Activated CD4-positive, alpha-beta T cell treated with anti-CD3 and anti-CD28 coated beads for 36 hours (primary cell): ENCODE measurements around the gene WRNIP1. TPM values are rescaled to one million over a fixed set of nuclear protein-coding genes. Genes with fewer than 3 reads are reported as not detected.
A peak's percentile ranks its signal among the peaks of the same experiment; 100 is the strongest.

Experiments
- ATAC-seq: fragments of 200-7000 bp; cut with Tn5 transposase; one replicate; pipeline ENCODE4 v1.10.0; 2021; ENCODE audit warnings: mild to moderate bottlenecking, moderate library complexity
- CTCF ChIA-PET: fragments of 350-600 bp; sonication (Branson Sonifier 250); formaldehyde crosslinking; loops from one replicate; lab custom pipeline; 2021; ENCODE audit warnings: antibody characterized with exemption; lab: Charles Lee
- POLR2A ChIA-PET: fragments of 350-600 bp; sonication (Branson Sonifier 250); formaldehyde crosslinking; loops from one replicate; lab custom pipeline; 2021; ENCODE audit warnings: antibody characterized with exemption, inconsistent platforms; lab: Charles Lee
- DNase-seq: peaks from one replicate; pipeline ENCODE4 v3.0.0-alpha.2; 2020
- H3K27ac Mint-ChIP-seq: one replicate; pipeline ENCODE4 v1.8.0; 2021; ENCODE audit warnings: mixed read lengths
- H3K27me3 Mint-ChIP-seq: one replicate; pipeline ENCODE4 v1.8.0; 2021; ENCODE audit warnings: mixed read lengths
- H3K36me3 Mint-ChIP-seq: one replicate; pipeline ENCODE4 v1.8.0; 2021; ENCODE audit warnings: low read depth, mixed read lengths
- H3K4me1 Mint-ChIP-seq: one replicate; pipeline ENCODE4 v1.8.0; 2021; ENCODE audit warnings: mixed read lengths
- H3K4me3 Mint-ChIP-seq: one replicate; pipeline ENCODE4 v1.8.0; 2021; ENCODE audit warnings: mild to moderate bottlenecking, moderate library complexity, mixed read lengths
- H3K9me3 Mint-ChIP-seq: one replicate; pipeline ENCODE4 v1.8.0; 2021; ENCODE audit warnings: low read depth, mixed read lengths
- intact Hi-C, 2 experiments: fragments of 100-400 bp; cut with DNase I in 1 of 2; cut with micrococcal nuclease in 1 of 2; formaldehyde crosslinking; loops; one replicate each; pipeline versions ENCODE4 v1.14.2 to v1.15.1; 2022 to 2024; cut with DNase I, micrococcal nuclease
- total RNA-seq, 2 experiments: library from RNA; stranded (reverse); gene quantifications; one replicate each; pipeline ENCODE4 v1.2.3, GENCODE V29; 2021

Gene WRNIP1
- total RNA-seq, 2 experiments from 2014 or later = 41.6 to 42.3 TPM

- no peak for DNase-seq
- no peaks in the 10 kb centered on the region for H3K9me3 Mint-ChIP-seq
- no peaks in the 10 kb centered on the region for H3K27me3 Mint-ChIP-seq
- peaks cover 50% of the 10 kb centered on the region for H3K4me1 Mint-ChIP-seq
- no peak for ATAC-seq
- peak overlapping the region; percentile 94 for H3K4me3 Mint-ChIP-seq
- ChIA-PET POLR2A (interaction anchor here (0.5 to 1.4 kb wide), 3 partner anchors 8 to 74 kb away, joined by 3 to 4 read pairs (median 3); partner anchors contain the start of gene SERPINB1), CTCF (interaction anchor here (0.5 to 5.9 kb wide), 17 partner anchors 9 to 300 kb away, joined by 3 to 38 read pairs (median 5); partner anchors contain the start of genes MYLK4, RIPK1 and SERPINB1)
- peaks cover 40% of the 10 kb centered on the region for H3K36me3 Mint-ChIP-seq
- peak overlapping the region; percentile 61 for H3K27ac Mint-ChIP-seq
- intact Hi-C loops = loop anchor here (2.0 to 5.0 kb wide), 3 partner anchors 135 to 521 kb away; partner anchors contain the start of genes GMDS (in 1 of the 2) and SERPINB9 (in 1 of the 2)
Measured at GRCh38 chr6:2767657-2768524, 2.7 kb downstream of the WRNIP1 start.

GRCh38 chr6:2768696-2769095 lies 3.5 kb downstream of the WRNIP1 start:
- ChIA-PET CTCF (interaction anchor here (0.6 to 5.9 kb wide), 16 partner anchors 7 to 299 kb away, joined by 3 to 38 read pairs (median 4); partner anchors contain the start of genes MYLK4, RIPK1 and SERPINB1), POLR2A (interaction anchor here (0.7 to 1.2 kb wide), 2 partner anchors 72 to 73 kb away, joined by 3 to 4 read pairs; partner anchors contain the start of gene SERPINB1)
- H3K4me1 Mint-ChIP-seq = peaks cover 50% of the 10 kb centered on the region
- peaks cover 48% of the 10 kb centered on the region for H3K36me3 Mint-ChIP-seq
- no peak overlapping the region for H3K27ac Mint-ChIP-seq
- H3K27me3 Mint-ChIP-seq = no peaks in the 10 kb centered on the region
- no peak for ATAC-seq
- intact Hi-C loops = loop anchor here (5.0 kb wide), 2 partner anchors 284 to 521 kb away; partner anchors contain the start of gene GMDS (in 1 of the 2)
- peak overlapping the region; percentile 94 for H3K4me3 Mint-ChIP-seq
- DNase-seq = no peak
- no peaks in the 10 kb centered on the region for H3K9me3 Mint-ChIP-seq

- DNase-seq (no peak), ATAC-seq (no peak)
- Mint-ChIP-seq H3K27ac (peak overlapping the region; percentile 15), H3K9me3 (no peaks in the 10 kb centered on the region), H3K36me3 (peaks cover 57% of the 10 kb centered on the region), H3K4me3 (no peak overlapping the region), H3K4me1 (peaks cover 49% of the 10 kb centered on the region), H3K27me3 (no peaks in the 10 kb centered on the region)
- intact Hi-C loops = loop anchor here in 1 of 2 experiments (2.0 kb wide), 1 partner anchor 21 kb away; no protein-coding TSS in a partner anchor
- ChIA-PET POLR2A (no interaction called here), CTCF (interaction anchor here (0.6 to 5.9 kb wide), 9 partner anchors 10 to 662 kb away, joined by 3 to 38 read pairs (median 4); partner anchors contain the start of gene MYLK4)
Measured at GRCh38 chr6:2770171-2770570, 5.0 kb downstream of the WRNIP1 start.

GRCh38 chr6:2771079-2771478 lies 5.9 kb downstream of the WRNIP1 start:
- ChIA-PET POLR2A (no interaction called here), CTCF (interaction anchor here (0.6 to 5.9 kb wide), 4 partner anchors 9 to 71 kb away, joined by 3 to 33 read pairs (median 4); partner anchors contain the start of gene SERPINB1)
- no peak overlapping the region for H3K27ac Mint-ChIP-seq
- DNase-seq = no peak
- no peak for ATAC-seq
- H3K9me3 Mint-ChIP-seq = no peaks in the 10 kb centered on the region
- H3K4me3 Mint-ChIP-seq = no peak overlapping the region
- H3K36me3 Mint-ChIP-seq = peaks cover 59% of the 10 kb centered on the region
- intact Hi-C loops = loop anchor here in 1 of 2 experiments (2.0 kb wide), 1 partner anchor 20 kb away; no protein-coding TSS in a partner anchor
- peaks cover 50% of the 10 kb centered on the region for H3K4me1 Mint-ChIP-seq
- no peaks in the 10 kb centered on the region for H3K27me3 Mint-ChIP-seq

- no peaks in the 10 kb centered on the region for H3K27me3 Mint-ChIP-seq
- H3K36me3 Mint-ChIP-seq = peaks cover 56% of the 10 kb centered on the region
- no peak for DNase-seq
- H3K4me3 Mint-ChIP-seq = no peak overlapping the region
- POLR2A ChIA-PET = no interaction called here
- intact Hi-C loops = no loop called here
- no peak overlapping the region for H3K27ac Mint-ChIP-seq
- no peaks in the 10 kb centered on the region for H3K9me3 Mint-ChIP-seq
- peaks cover 48% of the 10 kb centered on the region for H3K4me1 Mint-ChIP-seq
- CTCF ChIA-PET = interaction anchor here (0.8 to 2.6 kb wide), 9 partner anchors 10 to 69 kb away, joined by 3 to 16 read pairs (median 4); partner anchors contain the start of genes MYLK4 and SERPINB1
- no peak for ATAC-seq
Measured at GRCh38 chr6:2772840-2773239, 7.6 kb downstream of the WRNIP1 start.

- no peaks in the 10 kb centered on the region for H3K9me3 Mint-ChIP-seq
- H3K36me3 Mint-ChIP-seq = peaks cover 50% of the 10 kb centered on the region
- H3K27me3 Mint-ChIP-seq = no peaks in the 10 kb centered on the region
- ATAC-seq = no peak
- no peak for DNase-seq
- POLR2A ChIA-PET = no interaction called here
- intact Hi-C loops = no loop called here
- peaks cover 42% of the 10 kb centered on the region for H3K4me1 Mint-ChIP-seq
- no peak overlapping the region for H3K4me3 Mint-ChIP-seq
- no peak overlapping the region for H3K27ac Mint-ChIP-seq
- CTCF ChIA-PET = interaction anchor here (0.6 to 2.6 kb wide), 8 partner anchors 10 to 40 kb away, joined by 3 to 16 read pairs (median 4); partner anchors contain the start of gene MYLK4
Measured at GRCh38 chr6:2773449-2773848, 8.3 kb downstream of the WRNIP1 start.

- POLR2A ChIA-PET = no interaction called here
- H3K4me3 Mint-ChIP-seq = no peak overlapping the region
- no peaks in the 10 kb centered on the region for H3K27me3 Mint-ChIP-seq
- CTCF ChIA-PET = interaction anchor here (0.8 to 1.7 kb wide), 2 partner anchors 16 to 25 kb away, joined by 3 to 5 read pairs; no protein-coding TSS in a partner anchor
- H3K27ac Mint-ChIP-seq = no peak overlapping the region
- H3K4me1 Mint-ChIP-seq = peaks cover 30% of the 10 kb centered on the region
- DNase-seq (no peak), ATAC-seq (no peak)
- H3K36me3 Mint-ChIP-seq = peaks cover 48% of the 10 kb centered on the region
- intact Hi-C loops = no loop called here
- no peaks in the 10 kb centered on the region for H3K9me3 Mint-ChIP-seq
Measured at GRCh38 chr6:2775003-2775402, 9.8 kb downstream of the WRNIP1 start.

GRCh38 chr6:2777249-2777648 lies 12.1 kb downstream of the WRNIP1 start:
- DNase-seq = no peak
- Mint-ChIP-seq H3K4me1 (peaks cover 17% of the 10 kb centered on the region), H3K9me3 (no peaks in the 10 kb centered on the region), H3K36me3 (peaks cover 45% of the 10 kb centered on the region), H3K27me3 (no peaks in the 10 kb centered on the region), H3K4me3 (no peak overlapping the region), H3K27ac (no peak overlapping the region)
- CTCF ChIA-PET = interaction anchor here (0.8 to 1.9 kb wide), 4 partner anchors 8 to 162 kb away, joined by 3 to 5 read pairs (median 4); no protein-coding TSS in a partner anchor
- no peak for ATAC-seq
- intact Hi-C loops = no loop called here
- POLR2A ChIA-PET = no interaction called here

GRCh38 chr6:2780102-2780737 lies 15.0 kb downstream of the WRNIP1 start:
- no peak for ATAC-seq
- intact Hi-C loops = no loop called here
- ChIA-PET CTCF (interaction anchor here (0.7 to 1.4 kb wide), 4 partner anchors 11 to 152 kb away, joined by 4 to 6 read pairs (median 6); partner anchors contain the start of gene MYLK4), POLR2A (no interaction called here)
- Mint-ChIP-seq H3K27ac (no peak overlapping the region), H3K27me3 (no peaks in the 10 kb centered on the region), H3K4me3 (no peak overlapping the region), H3K9me3 (no peaks in the 10 kb centered on the region), H3K4me1 (peaks cover 23% of the 10 kb centered on the region), H3K36me3 (peaks cover 38% of the 10 kb centered on the region)
- no peak for DNase-seq

- POLR2A ChIA-PET = interaction anchor here (1.3 kb wide), 1 partner anchor 10 kb away, joined by 6 read pairs; no protein-coding TSS in a partner anchor
- Mint-ChIP-seq H3K4me3 (no peak overlapping the region), H3K9me3 (no peaks in the 10 kb centered on the region), H3K4me1 (peaks cover 19% of the 10 kb centered on the region), H3K36me3 (peaks cover 35% of the 10 kb centered on the region), H3K27ac (no peak overlapping the region), H3K27me3 (no peaks in the 10 kb centered on the region)
- ATAC-seq = no peak
- intact Hi-C loops = no loop called here
- CTCF ChIA-PET = interaction anchor here (0.5 to 4.3 kb wide), 5 partner anchors 10 to 239 kb away, joined by 3 to 13 read pairs (median 3); no protein-coding TSS in a partner anchor
- no peak for DNase-seq
Measured at GRCh38 chr6:2781685-2782355, 16.6 kb downstream of the WRNIP1 start.
